Ascending aorta (tissue), 2 donors: Measurements from ENCODE around the gene CDK16. TPM values are rescaled to one million over a fixed set of nuclear protein-coding genes. Genes with fewer than 3 reads are reported as not detected.

Experiments used
- DNase-seq, 2 donors: peaks; one replicate each; pipeline ENCODE4 v3.0.0-alpha.2; 2019; ENCODE audit warnings: low spot score in 2 of 2
- H3K27ac ChIP-seq, 2 donors: fragments of 200-600 bp; sonication (generic); one replicate each; pipeline ENCODE4 v1.5.1; 2016 to 2017; ENCODE audit warnings: mild to moderate bottlenecking in 1 of 2
- H3K27me3 ChIP-seq: fragments of 200-600 bp; sonication (generic); one replicate; pipeline ENCODE4 v1.5.1; 2017
- H3K36me3 ChIP-seq, 2 donors: fragments of 200-600 bp; sonication (generic); one replicate each; pipeline ENCODE4 v1.5.1; 2016
- H3K4me1 ChIP-seq, 2 donors: fragments of 200-600 bp; sonication (generic); one replicate each; pipeline ENCODE4 v1.5.1; 2016 to 2017; ENCODE audit warnings: mild to moderate bottlenecking in 1 of 2
- H3K4me3 ChIP-seq, 2 donors: fragments of 200-600 bp; sonication (generic); one replicate each; pipeline ENCODE4 v1.5.1; 2016 to 2017; ENCODE audit warnings: mild to moderate bottlenecking in 1 of 2
- H3K9me3 ChIP-seq, 2 donors: fragments of 200-600 bp; sonication (generic); one replicate each; pipeline ENCODE4 v1.5.1; 2016
- CTCF ChIP-seq, 3 experiments: fragments of 200-600 bp in 2 of 3; fragments of 450-650 bp in 1 of 3; sonication (generic) in 2 of 3; IDR thresholded peaks; one replicate each; pipeline ENCODE4 v1.5.1; 2016 to 2019; ENCODE audit warnings: antibody characterized with exemption in 3 of 3, mild to moderate bottlenecking in 1 of 3, moderate library complexity in 1 of 3
- intact Hi-C: fragments of 100-400 bp; cut with DNase I; formaldehyde crosslinking; loops from one replicate; pipeline ENCODE4 v1.15.1; 2023
- total RNA-seq: library from RNA; depleted of rRNA; stranded (reverse); fragments of >200 nt; gene quantifications from one replicate; pipeline ENCODE4 v1.1.0, GENCODE V29; 2016

The CDK16 gene
- total RNA-seq, 1 donor from 2014 or later = 87.4 TPM

GRCh38 chrX:47209508-47210238, 8.8 kb upstream of the CDK16 start:
- intact Hi-C loops = no loop called here
- H3K4me1 ChIP-seq = no peaks in the 10 kb centered on the region
- H3K27ac ChIP-seq = no peak overlapping the region
- no peaks in the 10 kb centered on the region for H3K27me3 ChIP-seq
- no peak for DNase-seq
- H3K9me3 ChIP-seq = no peaks in the 10 kb centered on the region
- H3K4me3 ChIP-seq = no peak overlapping the region
- no peak for TF ChIP-seq CTCF (IDR thresholded peaks at IDR 0.05)
- H3K36me3 ChIP-seq = peaks cover 95 to 100% of the 10 kb centered on the region in 2 donors

- H3K4me3 ChIP-seq = no peak overlapping the region
- H3K9me3 ChIP-seq = no peaks in the 10 kb centered on the region
- no peaks in the 10 kb centered on the region for H3K27me3 ChIP-seq
- H3K27ac ChIP-seq = no peak overlapping the region
- intact Hi-C loops = no loop called here
- DNase-seq = no peak
- peaks cover 98 to 100% of the 10 kb centered on the region in 2 donors for H3K36me3 ChIP-seq
- no peaks in the 10 kb centered on the region for H3K4me1 ChIP-seq
- TF ChIP-seq CTCF (IDR thresholded peaks at IDR 0.05) = no peak
These were observed 7.6 kb upstream of the CDK16 start for GRCh38 chrX:47210661-47211425.

DNA sequence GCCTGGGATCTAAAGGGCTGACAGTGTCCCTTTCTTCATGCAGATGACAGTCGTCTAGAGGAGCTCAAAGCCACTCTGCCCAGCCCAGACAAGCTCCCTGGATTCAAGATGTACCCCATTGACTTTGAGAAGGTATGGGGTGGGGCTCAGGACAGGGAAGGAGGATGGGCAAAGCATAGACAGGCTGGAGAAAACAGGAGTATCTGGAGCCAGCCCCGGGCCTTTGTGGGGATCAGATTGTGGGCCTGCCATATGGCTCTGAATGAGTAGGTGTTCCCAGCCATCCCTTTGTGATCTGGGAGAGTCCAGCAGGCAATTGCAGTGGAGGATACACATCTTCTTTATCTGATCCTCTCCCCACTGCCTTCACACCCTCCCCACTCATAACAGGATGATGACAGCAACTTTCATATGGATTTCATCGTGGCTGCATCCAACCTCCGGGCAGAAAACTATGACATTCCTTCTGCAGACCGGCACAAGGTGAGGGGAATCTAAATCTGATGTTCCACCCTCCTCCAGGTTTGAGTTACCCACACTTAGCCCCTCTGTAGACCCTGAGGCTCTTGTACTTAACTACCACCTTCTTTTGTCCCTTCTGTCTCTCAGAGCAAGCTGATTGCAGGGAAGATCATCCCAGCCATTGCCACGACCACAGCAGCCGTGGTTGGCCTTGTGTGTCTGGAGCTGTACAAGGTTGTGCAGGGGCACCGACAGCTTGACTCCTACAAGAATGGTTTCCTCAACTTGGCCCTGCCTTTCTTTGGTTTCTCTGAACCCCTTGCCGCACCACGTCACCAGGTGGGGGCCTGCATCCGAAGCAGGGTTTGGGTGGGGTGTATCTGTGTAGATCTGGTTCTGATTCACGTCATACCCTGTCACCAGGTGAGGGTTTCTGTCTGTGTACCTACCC, 5.8 kb upstream of the CDK16 start:
- no peak for DNase-seq
- H3K36me3 ChIP-seq = peaks cover 82 to 84% of the 10 kb centered on the region in 2 donors
- H3K9me3 ChIP-seq = no peaks in the 10 kb centered on the region

GRCh38 chrX:47214435-47215077, 3.9 kb upstream of the CDK16 start:
- Histone ChIP-seq H3K9me3 (no peaks in the 10 kb centered on the region), H3K27ac (no peak overlapping the region), H3K27me3 (no peaks in the 10 kb centered on the region), H3K36me3 (peaks cover 64% of the 10 kb centered on the region in 2 donors), H3K4me3 (no peak overlapping the region), H3K4me1 (peaks cover 0 to 8% of the 10 kb centered on the region in 2 donors)
- TF ChIP-seq CTCF (IDR thresholded peaks at IDR 0.05) = no peak
- DNase-seq = no peak
- intact Hi-C loops = loop anchor here (5.0 kb wide), 1 partner anchor 148 kb away; no protein-coding TSS in a partner anchor

More for the DNA sequence above, 5.8 kb upstream of the CDK16 start:
- intact Hi-C loops = no loop called here
- no peaks in the 10 kb centered on the region for H3K27me3 ChIP-seq
- no peak overlapping the region for H3K4me3 ChIP-seq
- TF ChIP-seq CTCF (IDR thresholded peaks at IDR 0.05) = no peak
- no peak overlapping the region for H3K27ac ChIP-seq
- peaks cover 0 to 8% of the 10 kb centered on the region in 2 donors for H3K4me1 ChIP-seq
